Calu3 (cell line): ENCODE results near the gene EYA2. TPM values are rescaled to one million over a fixed set of nuclear protein-coding genes. Genes with fewer than 3 reads are reported as not detected.

Source experiments
- BruUV-seq: library from RNA; stranded (reverse); fragments of 400-500 nt; replicated peaks from 2 replicates; lab custom pipeline; 2021; lab: Mats Ljungman, UMichigan
- CTCF ChIA-PET: fragments of 300-600 bp; sonication (Branson Sonifier 250); formaldehyde crosslinking; loops from one replicate; lab custom pipeline; 2022; ENCODE audit warnings: antibody characterized with exemption; lab: Charles Lee
- DNase-seq: peaks from one replicate; pipeline ENCODE4 v3.0.0; 2022
- H3K27ac Mint-ChIP-seq: one replicate; pipeline ENCODE4 v1.8.0; 2022; ENCODE audit warnings: mixed read lengths; ENCODE audit not compliant: unreplicated experiment
- H3K27me3 Mint-ChIP-seq: one replicate; pipeline ENCODE4 v1.8.0; 2022; ENCODE audit warnings: mixed read lengths; ENCODE audit not compliant: unreplicated experiment
- H3K36me3 Mint-ChIP-seq: one replicate; pipeline ENCODE4 v1.8.0; 2022; ENCODE audit warnings: mild to moderate bottlenecking, moderate library complexity, mixed read lengths; ENCODE audit not compliant: insufficient read depth, unreplicated experiment
- H3K4me1 Mint-ChIP-seq: one replicate; pipeline ENCODE4 v1.8.0; 2022; ENCODE audit warnings: mild to moderate bottlenecking, low read depth, mixed read lengths; ENCODE audit not compliant: unreplicated experiment
- H3K4me3 Mint-ChIP-seq: one replicate; pipeline ENCODE4 v1.8.0; 2022; ENCODE audit warnings: mild to moderate bottlenecking, low read depth, moderate library complexity, mixed read lengths; ENCODE audit not compliant: unreplicated experiment
- H3K9me3 Mint-ChIP-seq: one replicate; pipeline ENCODE4 v1.8.0; 2022; ENCODE audit warnings: low read depth, mixed read lengths; ENCODE audit not compliant: unreplicated experiment
- intact Hi-C: fragments of 100-400 bp; cut with micrococcal nuclease; formaldehyde crosslinking; loops from one replicate; pipeline ENCODE4 v1.10.0; 2022; ENCODE audit not compliant: unreplicated experiment
- total RNA-seq: library from RNA; stranded (reverse); gene quantifications from 2 replicates; pipeline ENCODE4 v1.2.3, GENCODE V29; 2022
- TF ChIP-seq, protein P1 (sequence below): fragments of 200-600 bp; IDR thresholded peaks from one replicate; pipeline ENCODE4 v1.8.0; 2022; ENCODE audit warnings: antibody characterized with exemption; ENCODE audit not compliant: unreplicated experiment

Gene EYA2
- total RNA-seq, 1 experiment from 2014 or later = 0.35 TPM

DNA sequence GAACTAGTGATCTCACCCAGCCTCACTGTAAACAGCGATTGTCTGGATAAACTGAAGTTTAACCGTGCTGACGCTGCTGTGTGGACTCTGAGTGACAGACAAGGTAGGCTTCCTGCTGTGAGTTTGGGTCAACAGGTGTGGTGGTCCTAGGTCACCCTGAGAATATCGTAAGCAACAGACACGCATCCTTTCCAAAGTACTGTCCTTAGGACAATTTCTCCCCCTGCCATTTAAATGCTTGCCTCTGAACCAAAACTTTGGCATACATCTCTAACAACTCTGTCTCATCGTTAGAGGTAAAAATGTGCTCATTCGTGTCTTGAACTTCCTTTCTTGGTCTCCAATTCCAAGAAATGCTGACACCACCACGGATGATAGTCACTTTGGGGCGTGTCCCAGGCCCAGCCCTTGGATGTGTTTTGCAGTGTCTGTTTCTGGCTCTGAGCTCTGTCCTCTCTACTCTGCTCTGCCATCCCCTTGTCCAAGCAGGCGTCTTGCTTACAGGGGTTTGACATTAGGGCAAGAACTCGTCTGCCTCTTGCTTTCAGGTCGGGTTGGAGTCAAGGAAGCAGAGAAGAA, 95.5 kb downstream of the EYA2 start:
- CTCF ChIA-PET = interaction anchor here (0.7 to 1.5 kb wide), 4 partner anchors 19 to 215 kb away, joined by 3 to 4 read pairs (median 3); no protein-coding TSS in a partner anchor
- peak; percentile 60 for DNase-seq
- Mint-ChIP-seq H3K27ac (peak overlapping the region; percentile 91), H3K27me3 (no peaks in the 10 kb centered on the region), H3K4me3 (peak overlapping the region; percentile 57), H3K4me1 (peaks cover 63% of the 10 kb centered on the region), H3K36me3 (peaks cover 8% of the 10 kb centered on the region), H3K9me3 (no peaks in the 10 kb centered on the region)
- intact Hi-C loops = no loop called here
- BruUV-seq = TSS peak; percentile 70
- TF ChIP-seq, protein P1, sequence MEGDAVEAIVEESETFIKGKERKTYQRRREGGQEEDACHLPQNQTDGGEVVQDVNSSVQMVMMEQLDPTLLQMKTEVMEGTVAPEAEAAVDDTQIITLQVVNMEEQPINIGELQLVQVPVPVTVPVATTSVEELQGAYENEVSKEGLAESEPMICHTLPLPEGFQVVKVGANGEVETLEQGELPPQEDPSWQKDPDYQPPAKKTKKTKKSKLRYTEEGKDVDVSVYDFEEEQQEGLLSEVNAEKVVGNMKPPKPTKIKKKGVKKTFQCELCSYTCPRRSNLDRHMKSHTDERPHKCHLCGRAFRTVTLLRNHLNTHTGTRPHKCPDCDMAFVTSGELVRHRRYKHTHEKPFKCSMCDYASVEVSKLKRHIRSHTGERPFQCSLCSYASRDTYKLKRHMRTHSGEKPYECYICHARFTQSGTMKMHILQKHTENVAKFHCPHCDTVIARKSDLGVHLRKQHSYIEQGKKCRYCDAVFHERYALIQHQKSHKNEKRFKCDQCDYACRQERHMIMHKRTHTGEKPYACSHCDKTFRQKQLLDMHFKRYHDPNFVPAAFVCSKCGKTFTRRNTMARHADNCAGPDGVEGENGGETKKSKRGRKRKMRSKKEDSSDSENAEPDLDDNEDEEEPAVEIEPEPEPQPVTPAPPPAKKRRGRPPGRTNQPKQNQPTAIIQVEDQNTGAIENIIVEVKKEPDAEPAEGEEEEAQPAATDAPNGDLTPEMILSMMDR = no peak

DNA sequence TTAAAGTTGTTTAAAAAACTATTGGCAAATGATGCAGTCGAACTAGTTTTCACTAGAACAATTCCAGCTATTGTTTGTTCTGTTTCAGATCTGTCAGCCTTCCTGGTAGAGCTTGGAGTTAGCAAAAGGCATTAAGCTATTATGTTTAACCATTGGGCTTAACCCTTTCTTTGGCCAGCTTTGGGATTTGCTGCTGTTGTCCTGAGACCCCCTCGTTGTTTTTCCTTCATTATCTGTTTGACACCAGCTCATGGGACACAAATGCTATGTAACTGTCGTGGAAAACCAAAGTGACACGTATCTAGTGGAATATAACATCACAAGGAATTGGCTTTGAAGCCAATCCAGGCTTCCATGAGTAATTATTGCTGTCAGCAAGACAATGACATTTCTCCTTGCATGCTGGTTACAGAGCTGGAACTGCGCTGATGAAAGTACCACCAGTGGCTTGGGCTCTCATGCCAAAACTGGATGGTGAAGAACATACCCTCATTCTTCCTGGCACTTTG, 96.0 kb downstream of the EYA2 start:
- CTCF ChIA-PET = interaction anchor here (0.7 to 1.5 kb wide), 4 partner anchors 19 to 215 kb away, joined by 3 to 4 read pairs (median 3); no protein-coding TSS in a partner anchor
- Mint-ChIP-seq H3K27me3 (no peaks in the 10 kb centered on the region), H3K9me3 (no peaks in the 10 kb centered on the region), H3K27ac (peak overlapping the region; percentile 91), H3K36me3 (peaks cover 8% of the 10 kb centered on the region), H3K4me1 (peaks cover 63% of the 10 kb centered on the region), H3K4me3 (peak overlapping the region; percentile 57)
- no peak for DNase-seq
- no TSS peak for BruUV-seq
- TF ChIP-seq, protein P1 = no peak
- intact Hi-C loops = no loop called here

DNA sequence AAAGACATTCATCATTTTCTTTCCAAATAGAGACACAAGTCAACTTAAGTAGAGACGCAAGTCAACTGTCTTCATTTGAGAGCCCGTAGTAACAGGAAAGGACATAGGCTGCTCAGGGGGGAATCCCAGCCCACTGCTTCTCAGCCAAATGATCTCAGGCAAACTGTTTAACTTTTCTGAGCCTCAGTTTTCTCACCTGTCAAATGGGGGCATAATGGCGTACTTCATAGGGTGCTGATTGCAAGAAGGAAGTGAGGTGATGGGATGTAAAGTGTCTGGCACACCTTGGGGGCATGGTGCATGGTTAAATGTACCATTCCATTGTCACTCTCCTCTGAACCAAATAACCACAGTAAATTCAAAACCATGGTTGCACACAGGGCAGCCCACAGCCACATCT, 96.5 kb downstream of the EYA2 start:
- intact Hi-C loops = no loop called here
- Mint-ChIP-seq H3K4me1 (peaks cover 63% of the 10 kb centered on the region), H3K27me3 (no peaks in the 10 kb centered on the region), H3K4me3 (peak overlapping the region; percentile 57), H3K27ac (peak overlapping the region; percentile 91), H3K9me3 (no peaks in the 10 kb centered on the region), H3K36me3 (peaks cover 8% of the 10 kb centered on the region)
- CTCF ChIA-PET = interaction anchor here (1.0 to 1.5 kb wide), 3 partner anchors 20 to 214 kb away, joined by 3 read pairs; no protein-coding TSS in a partner anchor
- no peak for DNase-seq
- TF ChIP-seq, protein P1 = no peak
- no TSS peak for BruUV-seq

DNA sequence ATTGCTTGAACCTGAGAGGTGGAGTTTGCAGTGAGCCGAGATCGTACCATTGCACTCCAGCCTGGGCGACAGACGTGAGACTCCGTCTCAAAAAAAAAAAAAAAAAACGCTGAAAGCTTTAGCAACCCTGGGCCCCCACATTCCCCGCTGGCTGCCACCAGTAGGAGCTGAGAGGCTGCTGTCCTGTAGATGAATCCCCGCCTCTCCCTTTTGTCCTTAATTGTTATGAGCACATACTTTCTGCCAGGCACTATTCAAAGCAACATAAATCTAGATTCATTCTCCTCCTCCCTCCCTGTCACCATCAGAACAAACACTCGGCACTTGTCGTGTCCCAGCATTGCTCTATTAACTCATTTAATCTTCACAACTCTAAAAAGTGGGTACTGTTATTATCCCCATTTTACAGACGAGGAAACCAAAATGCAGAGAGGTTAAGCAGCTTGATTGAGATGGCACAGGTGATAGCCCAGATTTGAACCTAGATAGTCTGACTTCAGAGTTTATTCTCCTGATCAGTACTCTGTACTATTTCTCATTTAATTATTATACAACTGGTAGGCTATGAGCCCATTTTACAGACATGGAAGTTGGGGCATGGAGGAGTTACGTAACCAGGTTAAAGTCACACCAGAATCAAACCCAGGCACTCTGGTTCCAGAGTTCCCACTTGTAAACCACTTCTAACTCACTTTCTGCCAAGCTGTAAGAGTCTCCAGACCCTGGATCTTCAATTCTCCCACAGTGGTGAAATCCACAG, 97.4 kb downstream of the EYA2 start:
- BruUV-seq = no TSS peak
- Mint-ChIP-seq H3K36me3 (peaks cover 8% of the 10 kb centered on the region), H3K9me3 (no peaks in the 10 kb centered on the region), H3K27me3 (no peaks in the 10 kb centered on the region), H3K4me1 (peaks cover 62% of the 10 kb centered on the region), H3K27ac (peak overlapping the region; percentile 91), H3K4me3 (no peak overlapping the region)
- intact Hi-C loops = no loop called here
- CTCF ChIA-PET = no interaction called here
- DNase-seq = no peak
- TF ChIP-seq, protein P1 = no peak
